Left cardiac atrium (tissue), 4 donors: ENCODE measurements around the gene EXOC1. TPM values are rescaled to one million over a fixed set of nuclear protein-coding genes. Genes with fewer than 3 reads are reported as not detected.
A peak's percentile ranks its signal among the peaks of the same experiment; 100 is the strongest.
"Not testable (repeated sequence)": the region's sequence is repeated elsewhere in the genome, so short reads cannot be mapped to it uniquely, and the experiment has no call there.

Experiments used
- ATAC-seq, 2 donors: fragments of 200-7000 bp; cut with Tn5 transposase; one replicate each; pipeline ENCODE4 v1.9.1; 2020; ENCODE audit warnings: mild to moderate bottlenecking in 2 of 2, moderate library complexity in 2 of 2
- DNase-seq: peaks from one replicate; pipeline ENCODE4 v3.0.0-alpha.2; 2020
- intact Hi-C, 2 donors: fragments of 100-400 bp; cut with DNase I; formaldehyde crosslinking; loops; one replicate each; pipeline versions ENCODE4 v1.14.1 to v1.15.1; 2022 to 2023
- total RNA-seq, 2 donors: library from RNA; stranded (reverse); fragmentation: NEBNext Ultra II Directional; extraction: Animal tissue kit (Norgen Biotek cat#: 25700); gene quantifications; one replicate each; pipeline ENCODE4 v1.2.1, GENCODE V29; 2021
- donor health status: DM: no; HTN: yes; CAD: no.
- donor health status: DM: no; HTN: yes; CAD: no; lungs with severe emphysema.
- donor health status: DM: yes; HTN: yes; CAD: no.
- donor health status: Dilated cardiomyopathy.

Gene EXOC1
- total RNA-seq, 2 donors from 2014 or later: 22.4 to 22.5 TPM

DNA sequence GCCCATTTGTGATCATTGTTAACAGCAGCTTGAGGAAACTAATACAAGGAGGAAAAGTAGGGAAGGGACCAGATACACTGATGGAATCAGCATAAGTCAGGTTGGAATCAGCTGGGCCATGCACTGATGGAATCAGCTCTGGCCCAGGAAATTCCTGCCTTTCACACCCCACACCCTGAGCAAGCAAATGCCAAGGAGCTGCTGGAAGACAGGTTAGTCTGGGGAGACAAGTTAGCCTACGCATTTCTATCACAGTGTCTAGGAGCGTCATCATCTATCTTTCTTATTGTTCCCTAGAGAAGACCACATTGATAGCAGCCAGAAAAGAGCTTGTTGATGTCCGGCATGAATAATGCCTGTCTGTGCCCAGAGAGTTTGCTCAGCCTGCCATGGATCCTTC lies 79.1 kb downstream of the EXOC1 start:
- intact Hi-C loops: no loop called here
- ATAC-seq: no peak
- no peak for DNase-seq

GRCh38 chr4:55933611-55934010 lies 80.2 kb downstream of the EXOC1 start:
- intact Hi-C loops: no loop called here
- no peak for ATAC-seq
- no peak for DNase-seq

DNA sequence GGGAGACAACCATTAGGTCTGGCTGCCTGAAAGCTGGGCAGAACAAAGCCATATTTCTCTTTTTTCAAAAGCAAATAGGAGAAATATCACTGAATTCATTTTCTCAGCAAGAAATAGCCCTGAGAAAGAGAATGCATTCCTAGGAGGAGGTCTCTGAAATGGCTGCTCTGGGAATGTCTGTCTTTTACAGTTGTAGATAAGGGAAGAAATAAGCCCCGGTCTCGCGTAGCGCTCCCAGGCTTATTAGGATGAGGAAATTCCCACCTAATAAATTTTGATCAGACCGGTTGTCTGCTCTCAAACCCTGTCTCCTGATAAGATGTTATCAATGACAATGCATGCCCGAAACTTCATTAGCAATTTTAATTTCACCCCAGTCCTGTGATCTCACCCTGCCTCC lies 82.5 kb downstream of the EXOC1 start:
- ATAC-seq, intact Hi-C loops, DNase-seq: not testable (repeated sequence)

- DNase-seq (no peak), ATAC-seq (no peak)
- intact Hi-C loops: no loop called here
These were observed 85.0 kb downstream of the EXOC1 start for GRCh38 chr4:55938481-55938880.

GRCh38 chr4:55939421-55939820 lies 86.0 kb downstream of the EXOC1 start:
- ATAC-seq: no peak
- intact Hi-C loops: no loop called here
- no peak for DNase-seq

DNA sequence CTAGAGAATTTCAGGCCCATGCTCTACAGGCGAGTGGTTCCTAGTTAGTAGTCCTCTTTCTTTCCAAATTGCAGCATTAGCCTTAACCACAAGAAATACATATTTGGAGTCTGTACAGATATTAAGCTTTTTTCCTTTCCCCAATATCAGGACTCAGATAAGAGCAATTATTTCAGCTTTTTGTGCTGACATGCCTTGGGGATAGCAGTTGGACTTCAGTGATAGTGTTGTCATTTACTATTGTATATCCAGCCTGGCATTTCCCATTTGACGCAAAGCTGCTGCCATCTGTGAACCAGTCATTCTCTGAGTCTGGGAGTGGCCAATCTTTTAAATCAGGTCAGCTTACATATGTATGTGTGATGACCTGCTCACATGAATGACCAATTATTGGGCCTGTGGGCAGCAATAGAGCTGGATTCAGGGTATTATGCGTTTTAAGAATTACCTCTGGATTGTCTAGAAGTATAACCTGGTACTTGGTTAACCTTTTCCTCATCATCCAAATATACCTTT lies 88.5 kb downstream of the EXOC1 start:
- intact Hi-C loops: no loop called here
- ATAC-seq: no peak
- DNase-seq: no peak

DNA sequence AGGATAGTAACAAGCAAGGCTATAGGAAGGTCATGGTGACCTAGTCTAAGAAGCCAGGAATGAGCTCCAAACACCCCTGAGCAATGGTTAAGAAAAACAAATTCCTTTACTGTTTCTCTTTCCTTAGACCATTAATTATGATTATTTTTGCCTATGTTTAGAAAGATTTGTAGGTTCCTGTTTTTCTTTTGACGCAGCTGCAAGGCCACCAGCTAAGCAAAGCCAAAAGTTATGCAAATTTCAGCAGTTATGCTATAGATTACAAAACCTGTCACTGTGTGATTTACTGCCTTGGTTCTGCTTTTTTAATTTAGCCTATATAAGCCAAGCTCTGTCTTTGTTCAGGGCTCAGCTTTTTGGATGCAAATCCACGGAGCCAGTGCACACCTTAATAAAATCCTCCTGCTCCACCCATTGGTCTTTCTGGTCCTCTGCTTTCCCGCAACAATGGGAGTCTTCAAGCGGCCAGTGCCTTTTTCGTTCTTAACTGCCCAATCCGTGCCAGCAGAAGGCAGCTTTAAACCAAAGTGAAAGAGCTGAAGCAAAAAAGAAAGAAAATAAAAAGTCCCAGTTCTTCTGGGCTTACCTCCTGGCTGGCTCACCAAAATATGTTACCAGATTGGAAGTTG lies 93.9 kb downstream of the EXOC1 start:
- DNase-seq (no peak), ATAC-seq (no peak)
- intact Hi-C loops: loop anchor here in 1 of 2 donors (5.0 kb wide), 1 partner anchor 355 kb away; no protein-coding TSS in a partner anchor

DNA sequence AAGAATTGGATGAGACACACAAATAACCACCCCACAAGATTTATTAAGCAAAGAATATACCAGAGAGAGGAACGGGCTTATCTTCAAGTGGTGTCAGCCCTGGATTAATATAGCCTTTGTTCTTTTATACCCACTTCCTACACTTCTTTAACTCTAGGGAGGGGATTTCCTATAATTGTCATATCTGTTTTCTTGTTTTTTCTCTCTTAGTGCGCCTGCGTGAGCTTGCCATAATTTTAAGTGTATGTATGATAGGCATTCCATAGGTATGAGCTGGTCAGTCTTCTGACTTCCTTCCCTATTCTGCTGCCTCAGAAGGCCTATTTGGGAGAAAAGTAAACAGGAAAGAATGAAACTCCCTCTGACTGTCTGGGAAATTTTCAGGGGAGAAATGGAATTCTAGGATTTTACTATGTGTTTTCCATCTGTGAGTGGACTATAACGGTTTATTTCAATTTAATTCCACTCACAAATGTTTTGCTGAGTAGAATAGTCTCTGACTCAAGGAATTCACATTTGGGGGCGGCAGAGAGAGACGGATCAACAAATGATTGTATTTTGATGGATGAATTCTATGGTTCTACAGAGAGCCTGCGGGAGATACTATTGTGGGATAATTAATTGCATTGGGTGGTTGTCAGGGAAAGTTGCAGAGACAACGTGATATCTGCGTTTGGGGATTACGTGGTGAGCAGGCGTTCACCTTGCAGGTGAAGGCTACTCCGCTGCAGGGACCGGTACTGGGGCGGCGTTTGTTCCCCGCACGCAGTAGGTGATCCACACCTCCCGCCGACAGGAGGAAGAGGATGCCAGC lies 94.7 kb downstream of the EXOC1 start:
- intact Hi-C loops: loop anchor here in 1 of 2 donors (5.0 kb wide), 1 partner anchor 354 kb away; no protein-coding TSS in a partner anchor
- peak; percentile 6 to 21 for ATAC-seq
- DNase-seq: no peak

- intact Hi-C loops: loop anchor here in 1 of 2 donors (5.0 kb wide), 1 partner anchor 353 kb away; no protein-coding TSS in a partner anchor
- peak; percentile 96 to 99 for ATAC-seq
- DNase-seq: peak; percentile 96
These were observed 95.5 kb downstream of the EXOC1 start, which contains the start of gene CEP135 for GRCh38 chr4:55948726-55949481. Gene CEP135, plus strand, starts transcription at chr4:55948945. Its CDS starts 3,186 bp downstream, at chr4:55952131.

GRCh38 chr4:55949482-55949802 lies 96.0 kb downstream of the EXOC1 start:
- no peak for ATAC-seq
- intact Hi-C loops: loop anchor here in 1 of 2 donors (5.0 kb wide), 1 partner anchor 353 kb away; no protein-coding TSS in a partner anchor
- DNase-seq: no peak

DNA sequence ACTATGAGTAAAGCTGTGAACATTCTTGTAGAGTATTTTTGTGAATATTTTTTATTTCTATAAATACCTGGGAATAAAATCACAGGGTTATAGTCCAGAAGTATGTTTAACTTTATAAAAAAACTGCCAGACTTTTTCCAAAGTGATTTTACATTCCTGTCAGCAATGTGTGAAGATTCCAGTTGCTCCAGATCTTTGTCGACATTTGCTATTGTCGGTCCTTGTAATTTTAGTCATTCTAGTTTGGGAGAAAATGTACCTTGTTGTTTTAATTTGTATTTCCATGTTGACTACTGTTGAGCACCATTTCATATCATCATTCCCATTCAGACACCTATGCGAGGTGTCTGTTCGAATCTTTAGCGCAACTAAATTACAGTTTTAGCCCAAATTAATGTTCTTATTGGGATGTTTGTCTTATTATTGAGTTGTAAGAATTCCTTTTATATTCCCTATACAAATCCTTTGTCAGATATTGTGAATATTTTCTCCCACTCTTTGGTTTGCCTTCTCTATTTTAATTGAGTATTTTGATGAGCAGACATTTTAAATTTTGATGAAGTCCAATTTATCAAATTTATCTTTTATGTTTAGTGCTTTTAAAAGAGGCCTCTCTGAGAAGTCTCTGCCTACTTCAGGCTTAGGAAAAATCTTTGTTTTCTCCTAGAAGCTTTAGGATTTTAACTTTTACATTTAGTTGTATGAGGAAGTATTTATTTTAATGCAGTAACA lies 97.9 kb downstream of the EXOC1 start:
- ATAC-seq: no peak
- DNase-seq: no peak
- intact Hi-C loops: loop anchor here in 1 of 2 donors (2.0 kb wide), 1 partner anchor 349 kb away; no protein-coding TSS in a partner anchor

Other genes with a start within 250 kb of the EXOC1 start
- not detected for gene NMU, start 217.3 kb upstream of the EXOC1 start, total RNA-seq
- not detected for gene EXOC1L, start 33.9 kb upstream of the EXOC1 start, total RNA-seq
- 1 to 10 TPM; 2.8 to 3.2 TPM for gene CEP135, start 95.3 kb downstream of the EXOC1 start, total RNA-seq